Astrocyte of the cerebellum (primary cell): ENCODE measurements around the gene ATP5MG.

Source experiments
- DNase-seq: peaks from one replicate; pipeline ENCODE4 v3.0.0-alpha.2; 2011; ENCODE audit warnings: low read depth
- H3K4me3 ChIP-seq: 2 replicates; pipeline ENCODE4 v1.5.1; 2011; ENCODE audit warnings: mild to moderate bottlenecking, low read depth, low read length, moderate library complexity
- CTCF ChIP-seq: IDR thresholded peaks from 2 replicates; pipeline ENCODE4 v1.5.1; 2012; ENCODE audit warnings: low read length, low read depth, moderate library complexity, mild to moderate bottlenecking; ENCODE audit errors: missing control alignments
- in situ Hi-C: cut with HindIII; loops from 2 replicates; pipeline ENCODE4 v1.10.0; 2017; ENCODE audit warnings: low sequenced_read_pairs

The ATP5MG gene

GRCh38 chr11:118366287-118366686 lies 35.1 kb upstream of the ATP5MG start:
- in situ Hi-C loops, result no loop called here
- H3K4me3 ChIP-seq, result no peak overlapping the region
- no peak for DNase-seq
- no peak for TF ChIP-seq CTCF

- no peak for TF ChIP-seq CTCF
- no peak overlapping the region for H3K4me3 ChIP-seq
- no peak for DNase-seq
- in situ Hi-C loops, result no loop called here
Observed at GRCh38 chr11:118370774-118371173, 30.6 kb upstream of the ATP5MG start.

- in situ Hi-C loops, result no loop called here
- DNase-seq, result no peak
- no peak for TF ChIP-seq CTCF
- H3K4me3 ChIP-seq, result no peak overlapping the region
Observed at GRCh38 chr11:118373263-118373662, 28.1 kb upstream of the ATP5MG start.

GRCh38 chr11:118373871-118374270 lies 27.5 kb upstream of the ATP5MG start:
- no peak for TF ChIP-seq CTCF
- no peak overlapping the region for H3K4me3 ChIP-seq
- DNase-seq, result no peak
- in situ Hi-C loops, result no loop called here

- TF ChIP-seq CTCF, result no peak
- no peak for DNase-seq
- in situ Hi-C loops, result no loop called here
- no peak overlapping the region for H3K4me3 ChIP-seq
Observed at GRCh38 chr11:118374729-118375128, 26.7 kb upstream of the ATP5MG start.

- in situ Hi-C loops, result no loop called here
- no peak for DNase-seq
- H3K4me3 ChIP-seq, result no peak overlapping the region
- TF ChIP-seq CTCF, result no peak
Observed at GRCh38 chr11:118375978-118376377, 25.4 kb upstream of the ATP5MG start.

- no peak overlapping the region for H3K4me3 ChIP-seq
- no peak for TF ChIP-seq CTCF
- in situ Hi-C loops, result no loop called here
- no peak for DNase-seq
Observed at GRCh38 chr11:118379497-118379896, 21.9 kb upstream of the ATP5MG start.
